Amniotic epithelial cell (primary cell): ENCODE data around the gene CARD8.
A peak's percentile ranks its signal among the peaks of the same experiment; 100 is the strongest.
"Not testable (repeated sequence)": the region's sequence is repeated elsewhere in the genome, so short reads cannot be mapped to it uniquely, and the experiment has no call there.

ENCODE experiments used
- DNase-seq: peaks from one replicate; pipeline ENCODE4 v3.0.0-alpha.2; 2010; ENCODE audit warnings: low read depth

CARD8 gene

DNA sequence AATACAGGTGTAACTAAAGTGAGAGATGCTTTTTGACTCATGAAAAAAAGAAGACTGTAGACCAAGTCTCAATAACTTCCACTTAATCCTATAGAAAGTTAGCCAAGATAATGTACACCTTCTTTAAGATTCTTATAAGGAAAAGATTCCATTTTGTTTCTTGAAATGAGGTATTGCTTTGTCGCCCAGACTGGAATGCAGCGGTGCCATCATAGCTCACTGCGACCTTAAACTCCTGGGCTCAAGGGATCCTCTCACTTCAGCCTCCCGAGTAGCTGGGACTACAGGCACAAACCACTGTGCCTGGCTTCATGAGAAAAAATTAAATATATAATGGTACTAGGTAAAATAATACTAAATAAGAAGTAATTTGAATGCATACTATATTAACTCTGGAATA, 3.3 kb upstream of the CARD8 start:
- not testable (repeated sequence) for DNase-seq

- DNase-seq = no peak
These were observed 2.6 kb upstream of the CARD8 start for GRCh38 chr19:48258350-48258749.

GRCh38 chr19:48254529-48254970, 1.2 kb downstream of the CARD8 start:
- no peak for DNase-seq

DNA sequence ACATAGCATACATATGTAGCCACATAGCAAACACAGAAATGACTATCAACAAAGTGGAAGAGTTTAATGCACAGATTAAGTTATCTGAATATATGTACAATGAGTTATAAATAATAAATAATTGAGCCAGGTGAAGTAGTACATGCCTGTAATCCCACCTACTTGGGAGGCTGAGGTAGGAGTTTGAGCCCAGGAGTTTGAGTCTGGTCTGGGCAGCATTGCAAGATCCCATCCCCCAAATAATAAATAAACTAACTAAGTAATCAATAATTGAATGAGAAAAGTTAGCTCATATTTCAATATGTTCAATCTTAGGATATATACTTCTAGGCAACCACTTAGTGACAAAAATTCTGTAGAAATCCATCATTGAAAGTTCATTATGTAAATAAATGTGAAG, 1.7 kb downstream of the CARD8 start:
- no peak for DNase-seq

GRCh38 chr19:48252609-48253008, 3.1 kb downstream of the CARD8 start:
- DNase-seq = no peak

GRCh38 chr19:48250290-48251025, 5.3 kb downstream of the CARD8 start:
- no peak for DNase-seq

DNA sequence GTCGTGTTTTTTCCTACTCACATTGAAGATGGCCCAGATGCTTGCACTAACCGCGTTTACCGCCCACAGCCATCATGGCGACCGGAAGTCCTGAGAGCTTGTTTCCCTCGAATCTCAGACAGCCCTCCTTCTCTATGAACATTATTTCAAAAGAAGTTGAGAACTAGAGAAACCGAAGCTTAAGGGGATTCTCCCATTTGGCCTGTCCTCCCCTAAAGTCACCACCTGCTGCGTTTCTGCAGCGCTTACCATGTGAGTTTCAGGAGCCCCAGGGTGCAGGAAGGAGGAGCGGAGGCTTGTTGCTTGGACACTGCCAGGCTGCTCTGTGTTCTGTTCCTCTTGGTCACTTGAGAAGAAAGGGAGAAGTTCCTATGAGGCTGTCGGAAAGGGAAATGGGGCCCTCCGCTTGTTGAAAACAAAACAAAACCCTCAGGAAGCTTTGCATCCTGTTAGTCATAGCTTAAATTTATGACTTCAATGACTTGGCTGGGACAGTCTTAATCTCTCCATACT, 6.2 kb downstream of the CARD8 start:
- DNase-seq = no peak

- DNase-seq = no peak
These were observed 7.5 kb downstream of the CARD8 start for GRCh38 chr19:48248081-48248833.

GRCh38 chr19:48247212-48247611, 8.5 kb downstream of the CARD8 start:
- no peak for DNase-seq

- no peak for DNase-seq
These were observed 9.6 kb downstream of the CARD8 start for GRCh38 chr19:48246101-48246500.

- DNase-seq = peak; percentile 11
These were observed 11.4 kb downstream of the CARD8 start for GRCh38 chr19:48244281-48244680.

DNA sequence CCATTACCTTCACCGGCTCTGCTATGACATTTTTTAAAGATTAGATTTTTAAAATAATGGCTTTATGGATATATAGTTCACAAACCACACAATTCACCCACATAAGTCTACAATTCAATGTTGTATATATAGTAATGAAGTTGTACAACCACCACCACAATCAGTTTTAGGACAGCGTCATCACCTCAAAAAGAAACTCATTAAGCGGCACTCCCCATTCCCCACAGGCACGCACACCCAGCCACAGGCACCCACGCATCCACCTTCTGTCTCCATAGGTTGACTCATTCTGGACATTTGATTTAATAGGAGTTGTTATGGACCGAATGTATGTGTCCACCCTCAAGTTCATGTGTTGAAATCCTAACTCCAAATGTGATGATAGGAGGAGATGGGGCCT, 13.9 kb downstream of the CARD8 start:
- DNase-seq = not testable (repeated sequence)

DNA sequence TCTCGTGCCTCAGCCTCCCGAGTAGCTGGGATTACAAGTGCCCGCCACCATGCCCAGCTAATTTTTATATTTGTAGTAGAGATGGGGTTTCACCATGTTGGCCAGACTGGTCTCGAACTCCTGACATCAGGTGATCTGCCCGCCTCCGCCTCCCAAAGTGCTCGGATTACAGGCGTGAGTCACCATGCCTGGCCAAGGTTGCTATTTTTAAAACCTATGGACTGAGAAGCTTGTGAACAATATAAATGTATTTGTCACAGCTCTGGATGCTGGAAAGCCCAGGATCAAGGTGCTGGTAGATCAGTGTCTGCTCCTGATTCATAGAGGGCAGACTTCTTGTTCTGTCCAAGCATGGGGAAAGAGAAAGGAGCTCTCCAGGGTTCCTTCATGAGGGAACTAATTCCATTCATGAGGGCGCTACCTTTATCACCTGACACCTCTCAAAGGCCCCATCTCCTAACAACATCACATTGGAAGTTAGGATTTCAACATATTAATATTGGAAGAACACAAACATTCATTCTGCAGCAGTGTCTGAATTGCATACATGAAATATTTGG, 16.1 kb downstream of the CARD8 start:
- peak; percentile 14 for DNase-seq

- DNase-seq = no peak
These were observed 16.6 kb downstream of the CARD8 start for GRCh38 chr19:48239120-48239519.

DNA sequence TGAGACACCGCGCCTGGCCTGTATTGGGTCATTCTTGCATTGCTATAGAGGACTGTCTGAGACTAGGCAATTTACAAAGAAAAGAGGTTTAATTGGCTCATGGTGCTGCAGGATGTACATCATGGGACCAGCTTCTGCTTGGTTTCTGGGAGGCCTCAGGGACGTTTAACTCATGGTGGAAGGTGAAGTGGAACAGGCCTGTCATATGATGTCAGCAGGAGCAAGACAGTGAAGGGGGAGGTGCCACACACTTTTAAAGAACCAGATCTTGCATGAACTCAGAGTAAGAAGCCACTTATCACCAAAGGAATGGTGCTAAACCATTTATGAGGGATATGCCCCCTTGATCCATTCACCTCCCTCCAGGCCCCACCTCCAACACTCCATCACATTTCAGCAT, 18.7 kb downstream of the CARD8 start:
- no peak for DNase-seq

DNA sequence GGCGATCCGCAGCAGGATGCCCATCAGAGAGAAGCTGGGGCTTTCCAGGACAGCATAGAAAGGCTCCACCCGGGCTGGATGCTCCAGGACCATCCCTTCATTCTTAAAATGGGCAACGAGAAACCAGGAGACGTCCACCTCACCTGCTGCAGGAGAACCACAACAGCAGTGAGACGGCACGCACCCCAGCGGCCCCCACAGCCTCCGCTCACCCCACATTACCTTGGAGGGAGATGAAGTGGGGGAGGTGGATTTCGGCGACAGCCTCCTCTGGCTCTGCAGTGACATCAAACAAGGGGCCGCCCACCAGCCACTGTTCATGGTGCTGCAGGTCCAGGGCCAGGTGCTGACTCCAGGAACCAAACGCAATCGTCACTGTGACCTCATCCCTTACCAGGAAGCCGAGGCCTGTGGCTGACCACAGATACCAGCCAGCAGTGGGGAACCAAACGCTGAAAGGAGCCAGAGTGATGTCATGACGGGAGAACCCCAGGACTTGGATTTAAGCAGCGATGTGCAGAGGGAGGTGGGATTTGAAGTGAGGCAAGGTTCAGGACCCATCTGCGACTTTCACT, 25.1 kb downstream of the CARD8 start:
- no peak for DNase-seq

- no peak for DNase-seq
These were observed 34.1 kb downstream of the CARD8 start for GRCh38 chr19:48221628-48222027.

DNA sequence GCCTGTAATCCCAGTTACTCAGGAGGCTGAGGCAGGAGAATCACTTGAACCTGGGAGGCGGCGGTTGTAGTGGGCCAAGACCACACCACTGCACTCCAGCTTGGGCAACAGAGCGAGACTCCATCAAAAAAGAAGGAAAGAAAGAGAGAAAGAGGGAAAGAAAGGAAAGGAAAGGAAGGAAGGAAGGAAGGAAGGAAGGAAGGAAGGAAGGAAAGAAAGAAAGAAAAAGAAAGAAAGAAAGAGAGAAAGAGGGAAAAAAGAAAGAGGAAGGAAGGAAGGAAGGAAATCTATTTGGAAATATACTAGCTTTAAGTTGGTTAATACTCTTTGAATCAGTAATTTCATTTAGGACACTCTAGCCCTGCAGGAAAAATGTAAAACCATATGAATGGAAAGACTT, 34.9 kb downstream of the CARD8 start:
- DNase-seq = not testable (repeated sequence)

DNA sequence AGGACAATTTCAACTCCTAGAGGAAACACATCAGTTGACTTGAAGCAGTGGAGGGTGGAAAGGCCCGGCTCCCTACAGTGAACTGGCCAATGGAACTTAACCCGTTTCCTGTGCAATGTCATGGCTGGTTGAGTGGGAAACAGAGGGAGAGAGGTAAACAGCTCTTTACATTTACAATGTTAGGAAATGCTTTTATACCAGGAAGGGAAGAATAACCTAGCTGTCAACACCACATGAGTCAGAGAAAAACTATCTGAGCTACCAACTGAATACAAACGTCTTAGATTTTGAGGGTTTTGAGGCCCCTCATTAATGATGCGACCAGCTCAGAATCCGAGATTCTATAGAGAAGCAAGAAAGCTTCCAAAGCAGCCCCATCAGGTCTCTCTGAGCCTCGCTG, 36.7 kb downstream of the CARD8 start:
- DNase-seq = peak; percentile 64

GRCh38 chr19:48216933-48217332, 38.8 kb downstream of the CARD8 start:
- peak; percentile 18 for DNase-seq

GRCh38 chr19:48213959-48214358, 41.8 kb downstream of the CARD8 start:
- DNase-seq = no peak

DNA sequence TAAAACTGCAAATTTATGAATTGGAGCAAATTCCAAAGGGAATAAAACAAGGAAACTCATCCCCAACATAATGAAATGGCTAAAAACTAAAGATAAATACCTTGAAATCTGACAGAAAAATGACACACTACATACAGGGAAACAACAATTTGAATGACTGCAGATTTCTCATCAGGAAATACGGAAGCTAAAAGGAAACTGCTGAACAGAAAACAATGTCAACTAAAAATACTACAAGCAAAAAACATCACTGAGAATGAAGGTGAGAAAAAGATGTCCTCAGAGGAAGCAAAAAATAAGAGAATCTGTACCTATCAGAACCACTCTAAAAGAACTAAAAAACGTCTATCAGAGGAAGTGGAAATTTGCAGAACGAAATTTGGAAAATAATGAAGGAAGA, 45.7 kb downstream of the CARD8 start:
- DNase-seq = no peak
